B cell (primary cell): ENCODE data around the gene MIS18A. TPM values are rescaled to one million over a fixed set of nuclear protein-coding genes. Genes with fewer than 3 reads are reported as not detected.

ENCODE experiments used
- ATAC-seq: fragments of 200-7000 bp; cut with Tn5 transposase; one replicate; pipeline ENCODE4 v1.10.0; 2021; ENCODE audit warnings: low read depth, mild to moderate bottlenecking, moderate number of reproducible peaks, moderate library complexity
- CTCF ChIA-PET: fragments of 350-600 bp; sonication (Branson Sonifier 250); formaldehyde crosslinking; loops from one replicate; lab custom pipeline; 2021; ENCODE audit warnings: antibody characterized with exemption, inconsistent platforms; lab: Charles Lee
- POLR2A ChIA-PET: fragments of 350-600 bp; sonication (Branson Sonifier 250); formaldehyde crosslinking; loops from one replicate; lab custom pipeline; 2021; ENCODE audit warnings: antibody characterized with exemption; lab: Charles Lee
- DNase-seq: peaks from one replicate; pipeline ENCODE4 v3.0.0; 2013
- H2AFZ ChIP-seq: 2 replicates; pipeline ENCODE4 v1.6.1; 2012; ENCODE audit warnings: mild to moderate bottlenecking, low read depth, low read length; ENCODE audit not compliant: insufficient read depth, poor library complexity, severe bottlenecking
- H3K27ac ChIP-seq, 2 donors: 1 replicate in 1 of 2; 2 replicates in 1 of 2; pipeline ENCODE4 v1.5.1; 2012 to 2013; ENCODE audit warnings: low read length in 2 of 2, mild to moderate bottlenecking in 2 of 2, moderate library complexity in 1 of 2
- H3K27me3 ChIP-seq, 4 experiments: fragments of 200-600 bp in 1 of 4; sonication (generic) in 1 of 4; replicated peaks in 1 of 4; 1 replicate in 2 of 4; 2 replicates in 2 of 4; pipeline versions ENCODE4 v1.6.1 to v1.7.0; 2013 to 2016; ENCODE audit warnings: low read length in 3 of 4, mild to moderate bottlenecking in 2 of 4, mixed read lengths in 1 of 4, moderate library complexity in 1 of 4; ENCODE audit not compliant: insufficient read depth in 4 of 4, control insufficient read depth in 3 of 4; ENCODE audit errors: control extremely low read depth in 1 of 4
- H3K36me3 ChIP-seq, 2 experiments: replicated peaks in 1 of 2; 1 replicate in 1 of 2; 2 replicates in 1 of 2; pipeline versions ENCODE4 v1.6.1 to v1.7.1; 2013; ENCODE audit warnings: low read length in 1 of 2; ENCODE audit not compliant: insufficient read depth in 2 of 2, control insufficient read depth in 1 of 2; ENCODE audit errors: control extremely low read depth in 1 of 2, extremely low read depth in 1 of 2
- H3K4me1 ChIP-seq, 2 donors: fragments of 200-600 bp in 1 of 2; sonication (generic) in 1 of 2; 1 replicate in 1 of 2; 2 replicates in 1 of 2; pipeline versions ENCODE4 v1.5.1 to v1.6.1; 2013 to 2017; ENCODE audit warnings: low read length in 2 of 2; ENCODE audit not compliant: control insufficient read depth in 2 of 2, insufficient read depth in 2 of 2
- H3K4me2 ChIP-seq: replicated peaks from 2 replicates; pipeline ENCODE3; 2012; ENCODE audit warnings: mild to moderate bottlenecking, low read depth, low read length; ENCODE audit not compliant: poor library complexity, severe bottlenecking
- H3K4me3 ChIP-seq, 5 experiments: fragments of 200-600 bp in 1 of 5; sonication (generic) in 1 of 5; 1 replicate in 3 of 5; 2 replicates in 2 of 5; pipeline versions ENCODE4 v1.5.1 to v1.7.0; 2011 to 2016; ENCODE audit warnings: low read length in 4 of 5, mild to moderate bottlenecking in 4 of 5, low read depth in 2 of 5, control low read depth in 1 of 5, moderate library complexity in 1 of 5; ENCODE audit not compliant: insufficient read depth in 1 of 5; ENCODE audit errors: control extremely low read depth in 1 of 5, extremely low read depth in 1 of 5
- H3K79me2 ChIP-seq: fragments of 200-600 bp; sonication (generic); one replicate; pipeline ENCODE4 v1.6.0; 2016; ENCODE audit warnings: low read length; ENCODE audit not compliant: control insufficient read depth, insufficient read depth
- H3K9ac ChIP-seq: fragments of 200-600 bp; sonication (generic); 2 replicates; pipeline ENCODE4 v1.6.1; 2017; ENCODE audit warnings: mild to moderate bottlenecking, low read length, moderate library complexity
- H3K9me3 ChIP-seq, 3 donors: one replicate each; pipeline versions ENCODE4 v1.6.1 to v1.7.1; 2013; ENCODE audit warnings: low read length in 2 of 3; ENCODE audit not compliant: control insufficient read depth in 2 of 3, insufficient read depth in 1 of 3; ENCODE audit errors: control extremely low read depth in 1 of 3
- H4K20me1 ChIP-seq: 2 replicates; pipeline ENCODE4 v1.6.0; 2012; ENCODE audit warnings: mild to moderate bottlenecking, low read length; ENCODE audit not compliant: insufficient read depth, control insufficient read depth, poor library complexity, severe bottlenecking
- H3K27ac Mint-ChIP-seq: one replicate; pipeline ENCODE4 v1.8.0; 2021; ENCODE audit warnings: mixed read lengths
- H3K27me3 Mint-ChIP-seq: one replicate; pipeline ENCODE4 v1.8.0; 2021; ENCODE audit warnings: mixed read lengths
- H3K4me1 Mint-ChIP-seq: one replicate; pipeline ENCODE4 v1.8.0; 2021; ENCODE audit warnings: mixed read lengths
- H3K4me3 Mint-ChIP-seq: one replicate; pipeline ENCODE4 v1.8.0; 2021; ENCODE audit warnings: mixed read lengths
- H3K9me3 Mint-ChIP-seq: one replicate; pipeline ENCODE4 v1.8.0; 2022; ENCODE audit warnings: mixed read lengths; ENCODE audit not compliant: insufficient read depth
- EZH2 ChIP-seq: IDR thresholded peaks from 2 replicates; pipeline ENCODE4 v1.6.1; 2012; ENCODE audit warnings: borderline replicate concordance, low read depth, mild to moderate bottlenecking, moderate library complexity, low read length; ENCODE audit not compliant: insufficient read depth, poor library complexity, severe bottlenecking
- WGBS: methylation state at CpG from one replicate; pipeline ENCODE4 v1.1.5; 2013; ENCODE audit warnings: missing lambda C conversion rate; ENCODE audit not compliant: insufficient coverage; 5-methylcytosine and 5-hydroxymethylcytosine counted together
- intact Hi-C: fragments of 100-400 bp; cut with micrococcal nuclease; formaldehyde crosslinking; loops from one replicate; pipeline ENCODE4 v1.10.0; 2022
- polyA plus RNA-seq: library from polyadenylated mRNA; depleted of rRNA; stranded (reverse); fragments of >200 nt; gene quantifications from 2 replicates; pipeline ENCODE4 v1.2.3, GENCODE V29; 2012
- total RNA-seq, 2 donors: library from RNA; stranded (reverse); fragments of 120-200 nt in 1 of 2; gene quantifications; 1 replicate in 1 of 2; 2 replicates in 1 of 2; pipeline versions ENCODE4 v1.2.3 to v1.2.4, GENCODE V29; 2013 to 2022
- TF ChIP-seq, protein P1 (sequence below): fragments of 200-600 bp; IDR thresholded peaks from one replicate; pipeline ENCODE4 v1.8.0; 2022; ENCODE audit warnings: antibody characterized with exemption, mild to moderate bottlenecking

The MIS18A gene
- total and polyA plus RNA-seq, 2 donors (not counting 1 experiment from before 2014, with no cell fraction given) = 4.0 to 10.4 TPM

DNA sequence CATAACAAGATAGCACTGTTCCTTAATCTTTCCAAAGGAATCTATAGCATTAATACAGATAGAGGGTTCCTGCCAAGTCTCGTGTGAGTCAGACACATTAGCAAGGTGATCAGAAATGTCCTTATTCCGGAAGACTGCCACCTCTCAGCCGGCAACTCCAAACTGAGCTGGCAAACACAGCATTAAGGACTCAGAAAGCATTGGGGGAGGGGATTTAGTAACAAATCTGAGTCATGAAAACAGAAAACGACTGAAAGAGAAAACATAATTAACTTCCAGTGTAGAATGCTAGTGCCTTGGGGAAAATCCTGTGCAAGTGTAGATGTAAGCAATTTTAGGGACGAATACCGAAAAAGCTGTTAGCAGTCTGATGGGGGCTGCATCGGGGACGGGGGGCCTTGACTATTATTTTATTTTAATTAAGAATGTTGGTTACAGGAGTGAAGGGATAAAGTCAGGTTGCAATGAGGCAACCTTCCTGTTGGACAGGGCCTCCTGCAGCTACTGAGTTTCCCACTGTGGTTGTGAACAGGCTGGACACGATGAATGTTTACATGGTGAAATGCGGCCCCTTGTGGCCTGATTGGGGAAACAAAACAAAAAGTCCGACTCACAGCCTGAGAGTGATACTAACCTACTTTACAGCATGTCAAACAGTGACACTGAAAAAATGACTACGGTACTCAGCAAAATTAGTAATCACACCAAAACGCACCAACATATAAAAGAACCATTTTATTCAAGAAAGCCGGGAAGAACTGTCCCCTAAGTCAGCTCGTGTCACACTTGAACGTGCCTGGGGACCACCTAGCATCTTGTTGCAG, 20.7 kb downstream of the MIS18A start:
- Mint-ChIP-seq H3K27me3 (peaks cover 18% of the 10 kb centered on the region), H3K4me1 (peaks cover 2% of the 10 kb centered on the region), H3K9me3 (no peaks in the 10 kb centered on the region), H3K4me3 (no peak overlapping the region), H3K27ac (no peak overlapping the region)
- Histone ChIP-seq H4K20me1 (no peaks in the 10 kb centered on the region), H3K36me3 (no peaks in the 10 kb centered on the region), H3K27me3 (no peaks in the 10 kb centered on the region), H2AFZ (no peak overlapping the region), H3K9ac (no peak overlapping the region), H3K4me1 (no peaks in the 10 kb centered on the region), H3K4me3 (no peak overlapping the region), H3K4me2 (no peak overlapping the region), H3K79me2 (no peaks in the 10 kb centered on the region), H3K9me3 (no peaks in the 10 kb centered on the region), H3K27ac (no peak overlapping the region)
- POLR2A ChIA-PET = no interaction called here
- DNase-seq (peak; percentile 34), ATAC-seq (peak; percentile 54)
- 65% methylated on average over 11 of the region's 16 CpGs for WGBS
- intact Hi-C loops = loop anchor here (1.0 to 2.0 kb wide), 2 partner anchors 391 to 472 kb away; no protein-coding TSS in a partner anchor
- TF ChIP-seq EZH2 = no peak
- TF ChIP-seq, protein P1, sequence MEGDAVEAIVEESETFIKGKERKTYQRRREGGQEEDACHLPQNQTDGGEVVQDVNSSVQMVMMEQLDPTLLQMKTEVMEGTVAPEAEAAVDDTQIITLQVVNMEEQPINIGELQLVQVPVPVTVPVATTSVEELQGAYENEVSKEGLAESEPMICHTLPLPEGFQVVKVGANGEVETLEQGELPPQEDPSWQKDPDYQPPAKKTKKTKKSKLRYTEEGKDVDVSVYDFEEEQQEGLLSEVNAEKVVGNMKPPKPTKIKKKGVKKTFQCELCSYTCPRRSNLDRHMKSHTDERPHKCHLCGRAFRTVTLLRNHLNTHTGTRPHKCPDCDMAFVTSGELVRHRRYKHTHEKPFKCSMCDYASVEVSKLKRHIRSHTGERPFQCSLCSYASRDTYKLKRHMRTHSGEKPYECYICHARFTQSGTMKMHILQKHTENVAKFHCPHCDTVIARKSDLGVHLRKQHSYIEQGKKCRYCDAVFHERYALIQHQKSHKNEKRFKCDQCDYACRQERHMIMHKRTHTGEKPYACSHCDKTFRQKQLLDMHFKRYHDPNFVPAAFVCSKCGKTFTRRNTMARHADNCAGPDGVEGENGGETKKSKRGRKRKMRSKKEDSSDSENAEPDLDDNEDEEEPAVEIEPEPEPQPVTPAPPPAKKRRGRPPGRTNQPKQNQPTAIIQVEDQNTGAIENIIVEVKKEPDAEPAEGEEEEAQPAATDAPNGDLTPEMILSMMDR = peak; percentile 62
- CTCF ChIA-PET = interaction anchor here (0.6 to 2.4 kb wide), 9 partner anchors 9 to 1059 kb away, joined by 3 to 19 read pairs (median 4); no protein-coding TSS in a partner anchor
